Fibroblast of skin of scalp (primary cell): ENCODE results near the gene SLC47A1.
"Not testable (repeated sequence)": the region's sequence is repeated elsewhere in the genome, so short reads cannot be mapped to it uniquely, and the experiment has no call there.

Source experiments
- DNase-seq: peaks from one replicate; pipeline ENCODE4 v3.0.0-alpha.2; 2013

The SLC47A1 gene

DNA sequence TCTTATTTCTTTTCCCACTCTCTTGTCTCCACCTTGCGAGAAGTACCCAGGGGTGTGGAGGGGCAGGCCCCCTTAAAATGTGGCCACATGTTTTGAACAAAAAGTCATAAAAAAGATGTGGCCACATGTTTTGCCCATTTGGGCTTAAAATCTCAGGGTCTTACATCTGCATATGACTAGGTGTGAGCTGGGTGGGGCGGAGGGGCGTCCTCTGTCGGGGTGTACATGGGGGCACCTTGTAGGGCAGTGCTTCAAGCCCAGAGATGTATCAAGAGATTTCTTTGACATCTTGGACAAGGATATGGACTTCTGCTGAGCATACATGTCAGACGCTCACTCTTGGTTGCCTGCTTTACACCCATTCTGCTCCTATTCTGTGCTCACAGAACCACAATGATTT is 13.0 kb upstream of the SLC47A1 start:
- DNase-seq: no peak

DNA sequence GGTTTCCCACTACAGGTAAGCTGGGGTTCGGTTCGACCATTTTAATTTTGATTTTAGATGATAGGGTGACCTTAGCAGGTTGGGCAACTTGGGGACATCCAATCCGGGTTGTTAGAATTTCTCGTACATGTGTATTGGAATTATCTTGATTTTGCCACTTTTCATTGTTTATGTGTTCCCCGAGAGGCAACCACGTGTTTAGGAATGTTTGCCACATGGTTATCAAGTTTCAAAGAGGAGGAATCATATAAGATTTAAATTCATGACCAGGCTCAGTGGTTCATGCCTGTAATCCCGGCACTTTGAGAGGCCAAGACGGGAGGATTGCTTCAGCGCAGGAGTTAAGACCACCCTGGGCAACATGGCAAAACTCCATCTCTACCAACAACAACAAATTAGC is 10.0 kb upstream of the SLC47A1 start:
- no peak for DNase-seq

DNA sequence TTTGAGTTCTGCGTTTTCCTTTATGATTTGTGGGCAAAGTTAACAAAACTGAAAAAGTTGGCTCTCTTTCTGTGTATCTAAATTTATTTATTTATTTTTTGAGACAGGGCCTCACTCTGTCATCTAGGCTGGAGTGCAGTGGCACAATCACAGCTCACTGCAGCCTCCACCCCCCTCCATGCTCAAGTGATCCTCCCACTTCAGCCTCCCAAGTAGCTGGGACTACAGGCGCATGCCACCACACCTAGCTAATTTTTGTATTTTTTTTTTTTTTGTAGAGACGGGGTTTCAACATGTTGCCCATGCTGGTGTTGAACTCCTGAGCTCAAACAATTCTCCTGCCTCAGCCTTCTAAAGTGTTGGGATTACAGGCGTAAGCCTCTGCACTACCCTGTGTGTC is 6.7 kb upstream of the SLC47A1 start:
- not testable (repeated sequence) for DNase-seq

DNA sequence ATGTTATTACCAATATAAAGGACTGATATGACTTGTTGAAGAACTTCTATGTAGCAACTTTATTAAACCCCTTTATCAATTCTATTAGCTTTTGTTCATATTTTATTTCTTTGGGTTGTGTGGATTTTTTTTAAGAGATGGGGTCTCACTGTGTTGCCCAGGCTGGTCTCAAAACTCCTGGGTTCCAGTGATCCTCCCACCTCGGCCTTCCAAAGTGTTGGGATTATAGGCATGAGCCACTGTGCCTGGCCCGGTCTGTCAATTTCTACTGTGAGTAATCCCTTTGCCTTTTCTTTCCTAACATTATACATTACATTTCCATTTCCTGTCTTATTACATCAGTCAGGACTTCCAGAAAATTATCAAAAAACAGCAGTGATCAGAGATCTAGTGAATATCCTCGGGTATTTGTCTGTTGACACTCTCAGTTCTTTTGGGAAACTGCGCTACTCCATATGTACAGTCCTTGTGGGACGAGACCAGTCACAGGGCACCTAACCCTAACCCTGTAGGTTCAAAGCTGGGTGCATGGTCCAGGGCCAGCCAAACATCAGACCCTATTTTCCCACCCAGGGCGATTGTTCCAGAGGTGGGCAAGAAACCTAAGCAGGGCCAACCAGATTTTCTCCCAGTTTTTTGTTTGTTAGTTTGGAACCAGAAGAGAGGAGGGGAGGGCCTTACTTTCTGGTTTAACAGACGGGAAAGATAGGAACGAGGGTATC is 1.7 kb upstream of the SLC47A1 start:
- DNase-seq: no peak

DNA sequence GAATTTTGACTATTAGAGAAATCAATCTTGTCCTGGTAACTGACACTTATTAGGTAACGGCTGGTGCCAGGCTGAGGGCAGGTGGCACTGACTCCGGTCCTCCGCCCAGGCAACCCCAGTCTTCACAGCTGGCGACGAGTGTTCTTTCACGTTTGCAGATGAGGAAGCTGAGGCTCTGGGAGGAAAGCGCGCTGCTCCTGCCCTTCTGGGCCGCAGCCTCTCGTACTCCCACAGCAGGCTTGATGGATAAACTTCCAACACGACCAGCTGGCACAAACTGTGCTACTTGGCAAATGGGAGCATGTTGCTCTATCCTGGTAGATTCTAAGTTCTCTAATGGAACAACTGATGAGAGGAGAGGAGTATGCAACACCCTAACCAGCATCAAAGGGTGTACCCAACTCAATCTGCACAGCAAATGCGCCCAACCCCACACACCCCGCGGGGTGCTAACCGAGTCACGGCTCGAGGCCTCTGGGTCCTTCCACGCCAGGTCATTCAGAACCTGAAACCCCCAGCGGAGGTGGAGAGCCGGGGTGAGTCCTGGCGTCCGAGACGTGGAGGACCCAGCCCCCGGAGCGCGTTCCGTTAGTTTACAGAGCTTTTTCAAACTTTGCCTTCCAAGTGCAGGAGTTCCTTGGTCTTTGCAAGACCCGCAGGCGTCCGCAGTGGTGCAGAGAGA is 477 bp upstream of the SLC47A1 start:
- DNase-seq: no peak

DNA sequence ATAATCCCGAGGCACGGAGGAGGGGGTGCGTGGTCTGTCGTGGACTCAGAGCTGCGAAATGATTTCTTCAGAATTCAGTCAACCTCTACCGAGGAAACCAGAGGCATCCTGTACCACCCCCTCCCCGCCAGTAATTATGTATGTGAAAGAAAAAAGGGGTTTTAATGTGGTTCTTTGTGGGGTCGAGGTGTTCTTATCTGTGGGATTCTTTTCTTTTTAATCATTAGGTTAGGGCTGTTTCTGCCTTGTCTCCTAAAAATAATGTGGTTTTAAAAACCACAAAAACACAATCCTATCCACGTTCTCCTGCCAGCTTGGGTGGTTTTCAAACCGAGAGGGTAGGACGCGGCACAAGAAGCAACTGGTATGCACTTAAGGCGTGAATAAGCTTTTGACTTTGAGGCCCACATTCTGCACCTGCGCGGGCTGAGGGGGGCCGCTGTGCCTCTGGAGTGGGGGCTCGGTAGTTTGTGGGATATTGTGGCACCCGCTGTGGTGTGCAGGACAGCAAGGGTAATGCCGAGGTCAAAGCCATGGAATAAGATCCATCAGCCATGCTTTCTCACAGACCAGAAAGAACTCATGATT is 1.0 kb downstream of the SLC47A1 start:
- no peak for DNase-seq

DNA sequence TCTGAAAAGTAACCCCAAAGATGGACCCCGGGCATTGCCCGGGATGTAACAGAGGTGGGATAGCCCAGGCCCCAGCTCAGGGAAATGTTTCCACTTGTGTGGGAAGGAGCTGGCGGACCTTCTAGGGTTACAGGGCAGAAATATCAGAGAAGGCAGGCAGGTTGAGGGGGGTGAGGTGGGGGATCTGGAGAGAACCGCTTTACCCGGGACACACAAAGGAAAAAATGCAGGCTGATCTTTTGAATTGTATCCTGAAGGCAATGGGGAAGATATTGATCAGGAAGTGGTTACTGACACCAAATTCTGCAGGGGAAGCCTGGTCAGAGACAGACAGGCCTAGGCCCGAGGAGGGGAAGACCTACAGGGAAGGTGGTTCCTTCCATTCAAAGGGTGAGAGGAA is 3.5 kb downstream of the SLC47A1 start:
- DNase-seq: no peak

DNA sequence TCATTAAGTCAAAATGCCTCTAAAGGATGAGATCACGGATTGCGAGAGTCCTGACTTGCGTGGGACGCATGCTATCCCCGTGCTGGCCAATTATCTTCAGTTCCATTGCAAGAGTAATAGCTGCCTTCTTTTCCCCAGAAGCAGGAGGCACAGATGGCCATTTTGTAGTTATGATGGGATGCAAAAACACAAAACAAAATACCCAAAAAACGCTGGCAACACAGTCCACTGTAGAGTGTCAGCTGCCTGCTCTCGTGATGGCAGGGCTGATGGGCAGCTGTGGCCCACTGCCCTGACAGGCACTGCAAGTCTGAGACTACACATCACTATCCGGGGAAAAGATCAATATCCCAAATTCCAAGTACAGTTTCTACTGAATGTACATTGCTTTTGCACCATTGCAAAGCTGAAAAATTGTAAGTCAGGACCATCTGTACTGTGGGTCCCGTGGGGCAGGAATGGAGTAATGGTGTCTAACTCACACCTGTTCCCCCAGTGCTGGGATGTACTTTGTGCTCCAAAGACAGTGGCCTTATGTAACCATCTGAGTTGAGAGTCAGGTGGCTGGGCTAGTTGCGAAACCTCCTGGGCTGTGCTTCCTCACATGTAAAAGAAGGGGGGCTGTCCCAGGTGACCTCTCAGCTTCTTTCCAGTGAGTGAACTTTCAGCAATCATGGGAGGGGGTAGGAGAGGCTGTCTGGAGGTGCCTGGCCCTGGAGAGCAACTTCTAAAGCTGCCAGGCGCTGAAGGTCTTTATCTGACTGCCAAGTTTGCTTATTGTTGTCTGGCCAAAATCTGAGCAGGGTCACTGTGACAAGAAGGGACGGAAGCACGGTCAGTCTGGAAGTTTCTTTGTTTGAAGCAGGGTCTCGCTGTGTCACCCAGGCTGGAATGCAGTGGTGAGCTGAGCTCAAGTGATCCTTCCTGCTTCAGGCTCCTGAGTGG is 4.7 kb downstream of the SLC47A1 start:
- DNase-seq: no peak

DNA sequence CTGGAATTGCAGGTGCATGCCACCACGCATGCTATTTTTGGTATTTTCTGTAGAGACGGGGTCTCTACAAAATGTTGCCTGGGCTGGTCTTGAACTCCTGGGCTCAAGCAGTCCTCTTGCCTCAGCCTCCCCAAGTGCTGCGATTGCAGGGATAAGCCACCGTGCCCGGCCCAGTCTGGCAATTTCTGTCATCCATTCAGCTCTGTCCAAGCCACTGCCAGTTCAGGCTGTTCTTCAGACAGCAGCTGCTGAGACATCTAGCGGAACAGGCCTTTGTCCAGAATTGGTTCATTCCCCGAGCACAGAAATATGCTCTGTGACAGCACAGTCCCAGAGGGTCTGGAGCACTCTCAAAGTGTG is 5.4 kb downstream of the SLC47A1 start:
- DNase-seq: no peak

DNA sequence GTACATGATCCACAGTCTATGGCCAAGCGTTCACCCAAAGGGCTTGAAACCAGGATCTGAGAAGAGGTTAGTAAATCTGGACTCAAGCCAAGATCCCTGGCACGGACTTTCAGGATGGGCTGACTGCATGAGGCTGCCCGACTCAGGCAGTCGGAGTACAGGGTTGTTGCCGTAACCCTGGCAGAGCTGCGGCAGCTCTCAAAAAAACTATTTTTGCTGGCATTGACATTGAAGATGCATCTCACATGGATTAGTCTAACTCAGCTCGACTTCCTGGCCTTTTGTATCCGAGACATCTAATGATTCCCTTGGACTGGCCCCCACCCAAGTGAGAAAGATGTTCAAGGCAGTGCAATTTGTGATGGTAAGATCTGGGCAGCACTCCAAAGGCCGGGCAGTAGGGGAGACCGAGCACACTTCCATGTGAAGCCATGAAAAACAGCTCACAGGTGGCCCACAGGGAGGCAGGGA is 6.2 kb downstream of the SLC47A1 start:
- DNase-seq: no peak

DNA sequence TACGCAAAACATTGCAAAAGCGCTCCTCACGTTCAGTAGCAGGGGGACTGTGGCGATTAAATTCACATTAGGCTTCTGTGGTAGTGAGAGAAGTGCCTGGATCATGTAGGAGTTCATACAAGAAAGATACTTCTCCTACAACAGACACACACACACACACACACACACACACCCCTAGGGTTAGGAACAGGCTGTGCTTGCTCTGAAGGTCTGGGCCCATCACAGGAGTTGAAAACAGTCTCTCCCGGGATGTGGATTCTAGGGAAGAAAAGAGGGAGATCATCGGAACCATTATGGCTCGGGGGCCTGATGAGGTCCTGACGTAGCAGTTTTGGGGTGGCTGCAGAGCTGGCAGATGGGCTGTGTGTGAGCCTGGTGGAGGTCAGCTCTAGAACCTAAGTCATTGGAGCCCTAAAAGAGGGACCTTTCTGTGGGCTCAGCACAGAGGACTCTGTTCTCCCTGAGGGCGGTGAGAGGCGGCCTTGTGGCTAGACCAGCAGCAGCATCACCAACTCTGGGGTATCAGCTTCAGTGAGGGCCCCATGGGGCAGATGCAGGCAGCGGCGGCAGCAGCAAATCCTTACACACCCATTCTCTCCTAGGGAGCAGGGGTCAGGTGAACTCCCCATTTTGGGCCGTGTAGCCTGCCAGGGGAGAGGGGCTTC is 7.2 kb downstream of the SLC47A1 start:
- no peak for DNase-seq

DNA sequence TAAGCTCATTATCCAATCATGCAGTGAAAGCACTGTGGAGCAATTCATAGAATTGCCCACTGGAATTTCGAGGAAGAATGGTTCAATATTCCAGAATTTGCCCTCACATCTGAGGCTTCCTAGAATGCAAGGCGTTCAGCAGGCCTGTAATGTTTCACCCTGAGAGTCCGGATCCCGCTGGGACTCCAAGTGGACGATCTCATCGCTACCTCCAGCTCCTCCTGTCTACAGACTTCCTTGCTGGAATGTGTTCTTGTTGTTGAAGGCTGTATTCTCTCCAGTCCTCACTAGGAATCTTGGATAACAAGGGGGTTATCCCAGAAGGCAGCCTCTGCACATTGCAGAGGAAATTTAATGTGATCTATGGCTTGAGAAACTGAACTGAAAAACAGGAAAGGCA is 7.8 kb downstream of the SLC47A1 start:
- no peak for DNase-seq

DNA sequence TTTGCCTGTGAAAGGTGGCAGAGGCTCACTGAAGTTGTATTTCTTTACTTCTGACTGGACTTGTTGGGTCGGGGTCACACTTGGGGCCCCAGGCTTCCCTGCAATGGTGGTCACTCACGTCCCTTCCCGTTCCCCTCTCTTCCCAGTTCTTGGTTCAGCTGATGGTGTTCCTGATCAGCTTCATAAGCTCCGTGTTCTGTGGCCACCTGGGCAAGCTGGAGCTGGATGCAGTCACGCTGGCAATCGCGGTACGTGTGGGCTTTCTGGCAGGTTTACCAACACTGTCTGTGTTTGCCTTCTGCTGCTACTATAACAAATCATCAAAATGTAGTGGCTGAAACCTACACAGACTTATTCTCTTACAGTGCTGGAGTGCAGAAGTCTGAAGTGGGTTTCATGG is 8.6 kb downstream of the SLC47A1 start:
- no peak for DNase-seq

DNA sequence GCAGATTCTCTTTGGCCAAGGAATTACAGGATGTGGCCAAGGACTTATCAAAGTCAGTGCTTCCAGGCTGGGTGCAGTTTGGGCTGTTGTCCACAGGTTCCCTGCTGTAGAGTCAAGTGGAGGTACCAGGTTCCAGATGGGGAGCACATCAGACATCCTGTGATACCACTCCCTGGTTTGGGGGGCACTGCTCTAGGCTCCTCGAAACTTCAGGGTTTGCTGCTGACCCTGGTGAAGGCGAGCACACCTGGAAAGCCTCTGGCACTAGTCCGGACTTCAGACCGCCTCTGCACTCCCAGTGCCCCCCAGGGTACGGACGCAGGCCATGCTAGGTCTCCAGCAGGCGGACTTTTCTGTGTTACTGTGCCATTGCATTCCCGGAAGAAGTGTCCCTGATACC is 10.7 kb downstream of the SLC47A1 start:
- no peak for DNase-seq

DNA sequence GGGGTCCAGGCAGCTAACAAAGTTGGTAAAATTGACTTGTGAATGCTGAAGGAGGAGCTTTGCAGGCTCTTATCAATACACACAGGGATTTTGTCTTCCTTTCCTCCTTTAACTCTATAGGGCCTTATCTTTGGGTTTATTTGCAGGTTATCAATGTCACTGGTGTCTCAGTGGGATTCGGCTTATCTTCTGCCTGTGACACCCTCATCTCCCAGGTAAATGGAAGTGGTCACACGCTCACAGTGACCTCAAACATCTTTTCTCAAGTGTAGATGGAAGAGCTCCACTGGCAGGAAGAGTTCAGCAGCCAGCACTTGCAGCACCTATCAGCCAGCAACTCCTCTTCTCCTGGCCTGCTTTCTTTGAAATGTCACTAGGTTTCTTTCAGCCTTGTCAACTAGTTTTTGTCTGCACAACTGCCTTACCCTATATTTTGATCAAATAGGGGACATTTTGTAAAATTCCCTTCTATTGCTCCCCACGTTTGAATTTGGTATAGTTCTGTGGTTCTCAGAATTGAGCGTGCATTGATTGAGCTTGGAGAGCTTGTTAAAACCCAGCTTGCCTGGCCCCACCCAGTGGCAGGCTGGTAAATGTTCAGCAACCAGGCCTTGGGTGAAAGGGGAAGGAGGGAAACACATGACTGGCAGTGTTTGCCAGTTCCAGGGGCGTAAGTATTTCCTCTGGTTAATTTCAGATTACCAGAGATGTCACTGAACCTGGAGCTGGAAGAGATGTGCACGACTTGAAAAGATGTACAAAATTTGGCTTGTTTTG is 12.8 kb downstream of the SLC47A1 start:
- DNase-seq: no peak

DNA sequence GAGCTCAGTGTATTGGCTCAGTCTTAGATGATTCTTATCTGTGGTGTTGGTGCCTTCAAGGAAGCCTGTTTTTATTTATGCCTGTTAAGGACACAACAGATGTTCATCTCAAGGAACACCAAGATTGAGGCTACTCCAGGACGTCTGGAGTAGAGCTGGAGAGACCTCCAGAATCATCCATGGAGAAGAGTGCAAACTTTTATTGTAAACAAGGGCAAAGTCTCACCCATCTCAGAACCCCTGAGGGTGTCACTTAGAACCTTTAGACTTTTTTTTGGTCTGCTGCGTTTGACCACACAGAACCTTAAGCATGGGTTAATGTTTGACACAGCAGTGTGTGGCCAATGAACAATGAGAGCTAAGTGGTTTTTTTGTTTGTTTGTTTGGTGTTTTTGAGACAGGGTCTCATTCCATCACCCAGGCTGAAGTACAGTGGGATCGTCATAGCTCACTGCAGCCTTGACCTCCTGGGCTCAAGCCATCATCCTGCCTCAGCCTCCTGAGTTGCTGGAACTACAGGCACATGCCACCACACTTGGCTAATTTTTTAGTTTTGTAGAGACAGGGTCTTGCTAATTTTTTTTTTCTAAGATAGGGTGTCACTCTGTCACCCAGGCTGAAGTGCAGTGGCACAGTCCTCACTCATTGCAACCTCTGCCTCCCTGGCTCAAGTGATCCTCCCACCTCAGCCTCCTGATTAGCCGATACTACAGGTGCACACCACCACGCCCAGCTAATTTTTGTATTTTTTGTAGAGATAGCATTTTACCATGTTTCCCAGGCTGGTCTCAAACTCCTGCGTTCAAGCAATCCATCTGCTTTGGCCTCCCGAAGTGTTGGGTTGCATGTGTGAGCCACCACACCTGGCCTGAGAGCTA is 16.3 kb downstream of the SLC47A1 start:
- DNase-seq: no peak

DNA sequence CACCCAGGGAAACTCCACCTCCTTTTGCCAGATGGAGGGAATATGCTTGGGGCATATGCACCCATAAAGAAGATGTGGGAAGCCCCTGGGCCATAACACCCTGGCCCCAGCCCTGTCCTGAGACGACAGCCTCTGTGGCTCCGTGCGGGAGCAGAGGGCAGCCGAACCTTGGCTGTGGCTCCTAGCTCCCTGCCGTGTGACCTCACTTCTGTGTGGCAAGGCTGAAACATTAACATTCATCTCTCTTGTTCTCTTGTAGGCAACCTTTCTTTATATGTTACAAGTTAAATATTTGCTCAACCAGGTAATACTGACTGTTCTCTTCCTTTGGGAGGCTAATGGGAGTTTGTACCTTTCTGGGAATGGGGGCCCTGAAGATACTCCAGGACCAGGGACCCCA is 17.5 kb downstream of the SLC47A1 start:
- no peak for DNase-seq

DNA sequence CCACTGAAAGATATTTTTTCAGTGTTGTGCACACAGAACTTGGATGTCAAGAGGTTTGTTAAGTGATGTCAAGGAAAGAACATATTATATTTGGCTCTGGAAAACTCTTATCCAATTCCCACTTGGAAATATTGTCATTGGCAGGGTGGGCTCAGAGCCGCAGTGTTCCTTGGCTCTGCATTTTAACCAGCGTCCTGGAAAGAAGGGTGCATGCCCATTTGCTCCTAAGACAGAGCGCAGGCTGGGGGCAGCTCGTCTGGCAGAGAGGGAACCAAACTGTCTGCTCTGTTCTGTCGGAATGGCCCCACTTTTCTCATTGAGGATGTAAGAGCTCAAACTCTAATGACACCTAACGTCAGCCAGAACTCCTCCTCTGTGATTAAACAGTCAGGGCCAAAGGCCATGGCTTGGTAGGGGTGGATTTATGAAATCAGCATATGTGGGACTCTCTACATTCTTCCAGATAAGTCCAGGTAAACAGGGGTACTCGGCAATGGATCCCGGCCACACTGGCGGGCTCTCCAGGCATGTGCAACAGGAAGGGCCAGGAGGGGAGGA is 18.0 kb downstream of the SLC47A1 start:
- DNase-seq: no peak

DNA sequence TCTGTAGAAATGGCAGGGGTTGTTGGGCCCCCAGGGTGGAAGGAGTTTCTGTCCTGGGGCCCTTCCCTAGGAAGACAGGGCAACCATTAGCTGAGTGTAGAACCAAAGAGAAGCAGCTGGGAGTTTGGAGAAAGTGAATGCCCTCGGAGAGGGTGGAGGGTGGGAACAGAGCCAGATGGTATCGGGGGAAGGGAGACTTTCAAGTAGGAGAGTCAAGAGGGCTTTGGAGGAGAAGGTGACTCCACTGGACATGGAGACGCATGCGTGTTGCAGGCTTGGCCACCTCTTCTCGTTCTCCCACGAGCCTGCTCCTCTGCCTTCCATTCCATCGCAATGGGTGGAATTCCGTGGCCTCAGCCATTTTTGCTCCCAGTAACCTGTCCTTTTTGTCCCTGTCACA is 19.4 kb downstream of the SLC47A1 start:
- DNase-seq: no peak

DNA sequence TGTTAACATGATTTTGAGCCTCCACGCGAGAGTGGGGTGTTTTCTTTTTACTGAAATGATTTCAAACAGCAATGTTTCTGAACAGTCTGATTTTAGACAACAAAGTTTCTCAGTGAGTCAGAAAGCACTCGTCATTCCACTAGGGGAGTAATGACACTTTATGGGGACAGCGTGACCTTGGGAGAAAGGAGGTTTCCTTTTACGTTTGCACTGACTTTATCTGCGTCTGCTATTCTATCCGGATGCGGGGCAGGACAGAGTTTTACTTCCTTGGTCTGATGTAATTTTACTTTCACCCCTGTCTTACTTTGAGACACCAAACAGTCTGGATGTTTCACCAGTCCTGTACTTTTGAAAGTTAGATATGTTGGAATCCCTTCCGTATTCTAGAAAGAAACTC is 20.7 kb downstream of the SLC47A1 start:
- DNase-seq: no peak
